Frontal cortex (tissue), 4 donors: Measurements from ENCODE around the gene UBE2E3. TPM values are rescaled to one million over a fixed set of nuclear protein-coding genes. Genes with fewer than 3 reads are reported as not detected.

Experiments
- DNase-seq, 2 donors: peaks; one replicate each; pipeline ENCODE4 v3.0.0; 2012; ENCODE audit warnings: low spot score in 2 of 2
- FAIRE-seq: peaks from 2 replicates; lab custom pipeline; 2012; peaks lifted over from hg19 to GRCh38; lab: Jason Lieb, UNC
- total RNA-seq: library from RNA; depleted of rRNA; stranded (reverse); fragments of >200 nt; gene quantifications from one replicate; pipeline ENCODE4 v1.2.3, GENCODE V29; 2014
- donor health status: control.
- donor health status: control.
- donor health status: control.

UBE2E3 gene
- total RNA-seq, 1 donor from 2014 or later = 150 TPM

DNA sequence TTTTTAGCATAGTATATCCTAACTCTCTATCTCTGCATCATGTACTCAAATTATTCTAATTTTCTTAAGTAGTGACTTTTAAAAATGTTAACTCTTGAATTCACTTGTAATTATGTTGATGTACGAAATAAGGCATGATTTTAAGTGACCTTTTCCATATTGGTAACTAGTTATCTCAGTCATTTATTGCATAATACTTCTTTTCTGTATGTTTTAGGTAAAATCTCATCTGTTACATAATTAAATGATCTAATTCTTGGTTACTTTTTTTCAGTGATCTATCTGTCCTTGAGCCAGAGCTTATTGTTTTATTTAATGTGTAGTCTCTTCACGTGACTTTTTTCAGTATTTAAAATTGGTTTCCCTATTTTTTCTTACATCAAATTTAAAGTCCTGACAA, 4.8 kb upstream of the UBE2E3 start:
- FAIRE-seq = no peak

DNA sequence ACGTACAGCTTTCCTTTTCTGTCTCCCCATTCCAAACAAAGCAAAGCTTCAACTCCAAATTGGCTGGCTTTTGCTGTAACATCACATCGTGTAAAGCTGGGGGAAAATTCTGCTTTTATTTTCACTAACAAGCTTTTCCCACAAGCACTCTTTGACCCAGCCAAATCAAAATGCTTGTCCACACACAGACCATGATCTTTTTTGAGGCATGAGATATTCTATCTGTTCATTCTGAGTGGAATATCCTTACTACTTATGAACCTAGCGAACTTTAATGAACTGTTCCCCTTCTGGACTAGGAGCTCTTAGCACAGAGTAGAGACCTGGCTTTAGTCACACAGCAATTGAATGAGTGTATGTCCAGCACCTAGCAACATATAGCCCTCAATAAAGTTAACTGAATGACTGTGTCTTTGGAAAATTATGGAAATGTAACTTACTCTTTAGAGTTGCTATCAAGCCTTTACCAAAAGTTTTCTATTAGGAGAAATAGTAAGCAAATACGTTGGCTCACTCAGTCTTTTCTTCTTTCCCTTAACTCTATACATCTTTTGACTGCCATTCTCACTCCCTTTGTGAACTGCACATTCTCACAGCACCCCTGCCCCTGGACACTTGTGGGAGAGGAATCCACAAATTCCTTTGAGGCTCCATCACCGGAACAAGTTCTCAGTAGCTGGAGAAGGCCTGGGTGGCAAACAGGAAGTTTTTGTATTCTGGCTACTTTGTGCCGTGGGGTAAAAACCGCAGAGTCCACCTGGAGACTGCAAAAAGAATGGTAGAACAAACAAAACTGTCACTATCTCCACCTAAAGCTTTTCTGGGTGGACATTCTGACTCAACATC, 1.3 kb upstream of the UBE2E3 start:
- DNase-seq (no peak), FAIRE-seq (no peak)

More for the DNA sequence above, 4.8 kb upstream of the UBE2E3 start:
- DNase-seq = no peak

DNA sequence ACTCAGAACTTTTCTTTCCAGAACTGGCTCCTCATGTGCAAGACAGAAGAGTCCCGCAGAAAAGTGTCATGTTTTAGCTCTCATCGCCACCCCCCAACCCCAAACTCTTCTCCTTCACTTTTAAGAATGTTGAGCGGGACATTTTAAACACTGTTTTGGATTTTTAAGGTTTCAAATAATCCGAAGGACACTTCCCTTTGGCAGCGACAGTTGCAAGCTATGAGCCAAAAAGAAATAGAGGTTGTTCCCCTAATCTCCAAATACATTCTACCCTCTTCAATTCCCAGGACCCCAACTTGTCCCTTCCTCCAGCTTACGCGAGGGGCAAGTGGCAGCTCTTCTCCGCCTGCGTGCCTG, 678 bp upstream of the UBE2E3 start:
- DNase-seq (no peak), FAIRE-seq (no peak)

DNA sequence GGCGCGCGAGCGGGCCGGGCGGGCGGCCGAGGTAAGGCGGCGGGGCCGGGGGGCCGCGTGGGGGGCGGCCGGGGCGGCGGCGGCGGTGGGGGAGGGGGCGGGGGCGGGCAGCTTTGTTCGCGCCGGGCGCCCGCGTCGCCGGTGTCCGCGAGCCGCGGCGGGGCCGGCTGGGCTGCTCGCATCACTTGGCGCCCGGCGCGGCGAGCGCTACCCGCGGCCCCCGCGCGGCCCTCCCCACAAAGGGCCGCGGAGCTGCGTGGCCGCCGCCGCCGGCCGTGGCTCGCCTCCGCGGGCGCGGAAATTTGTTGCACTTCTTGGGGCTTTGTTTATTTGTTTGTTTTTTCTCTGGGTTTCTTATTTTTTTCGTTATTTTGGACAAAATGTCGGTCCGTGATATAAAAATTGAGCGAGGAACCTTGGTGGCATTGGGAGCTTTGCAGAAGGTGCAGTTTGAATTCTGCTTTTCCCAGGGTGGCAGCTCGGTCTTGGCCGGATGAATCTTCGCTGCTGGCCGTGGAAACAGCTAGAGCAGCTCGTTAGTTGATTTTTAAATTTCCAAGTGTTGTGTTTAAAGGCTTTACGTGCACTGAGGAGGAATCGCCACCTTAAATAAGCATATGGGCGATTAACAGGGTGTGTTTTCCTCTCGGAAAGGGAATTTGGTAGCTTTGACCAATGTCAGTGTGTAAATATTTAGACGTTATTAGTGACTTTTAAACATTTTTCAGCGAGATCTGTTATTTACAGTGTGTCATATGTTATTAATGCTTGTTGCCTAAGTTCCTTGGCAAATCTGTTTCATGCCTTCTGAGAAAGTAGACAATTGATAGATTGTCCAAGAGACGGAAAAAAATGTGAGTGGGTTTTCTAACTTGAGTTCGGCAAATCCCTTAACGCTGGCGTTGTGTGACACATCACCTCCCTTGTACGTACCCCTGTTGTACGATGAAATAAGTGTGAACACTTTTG, 822 bp downstream of the UBE2E3 start:
- no peak for FAIRE-seq
- DNase-seq = peak; percentile 42 to 75

DNA sequence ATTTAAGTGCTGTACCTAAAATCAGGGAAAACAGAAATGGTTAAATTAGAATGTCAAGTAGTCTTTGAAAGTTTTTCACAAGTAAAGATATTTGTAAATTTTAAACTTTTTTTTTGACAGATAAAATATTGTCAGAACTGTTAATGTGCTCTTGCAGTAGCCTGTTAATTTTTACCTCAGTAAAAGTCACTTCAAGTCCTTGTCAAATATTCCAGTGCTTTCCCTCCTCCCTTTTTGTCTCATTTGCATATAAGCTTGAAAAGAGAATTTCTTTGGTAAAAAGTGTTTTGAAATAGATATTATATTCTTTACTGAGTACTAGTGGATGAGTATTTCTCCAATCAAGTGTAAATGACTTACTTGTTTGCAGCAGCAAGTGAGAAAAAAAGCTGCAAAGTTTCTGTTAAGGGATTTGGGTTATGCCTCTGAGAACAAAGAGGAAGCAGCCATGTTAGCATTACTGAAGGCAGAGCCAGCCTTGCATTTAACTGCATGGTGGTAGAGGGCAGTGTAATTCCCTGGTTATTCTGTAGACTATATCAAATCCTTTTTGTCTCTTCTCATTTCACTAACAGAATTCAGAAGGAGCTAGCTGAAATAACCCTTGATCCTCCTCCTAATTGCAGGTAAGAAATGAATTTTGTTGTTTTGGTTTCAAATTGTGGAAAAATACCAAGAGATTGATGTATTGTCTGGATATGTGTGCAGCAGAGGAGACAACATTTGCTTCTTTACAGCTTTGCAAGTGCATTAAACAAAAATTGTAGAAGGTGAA, 3.2 kb downstream of the UBE2E3 start:
- peak; percentile 34 for FAIRE-seq
- DNase-seq = peak; percentile 27 to 34

DNA sequence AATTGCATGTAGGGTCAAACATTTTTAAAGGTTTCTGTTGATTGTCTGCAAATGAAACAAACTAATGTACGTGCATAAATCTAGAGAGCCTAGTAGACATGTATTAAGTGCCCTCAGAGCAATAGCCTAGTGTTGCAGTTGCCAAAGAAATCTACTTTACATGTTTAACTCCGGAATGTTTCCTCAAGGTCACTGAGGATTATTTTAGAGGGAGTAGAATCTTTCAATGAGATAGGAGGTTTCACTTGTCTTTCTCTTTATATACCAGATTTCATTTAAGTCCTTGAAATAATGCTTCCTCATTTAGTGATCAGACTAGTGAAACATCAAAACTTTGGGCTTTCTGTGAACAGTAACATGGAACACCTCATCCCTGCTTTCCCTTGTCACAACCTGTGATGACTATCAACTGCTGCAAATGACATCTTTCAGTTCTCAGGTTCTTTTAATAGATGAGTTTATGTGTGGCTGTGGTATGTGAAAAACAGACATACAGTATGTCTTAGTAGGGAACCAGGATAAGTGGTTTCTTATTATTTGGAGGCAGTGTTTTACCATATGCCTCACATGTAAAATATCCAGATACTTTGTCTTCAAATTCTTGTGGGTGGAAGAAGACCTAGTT, 5.5 kb downstream of the UBE2E3 start:
- DNase-seq = no peak
- FAIRE-seq = no peak

DNA sequence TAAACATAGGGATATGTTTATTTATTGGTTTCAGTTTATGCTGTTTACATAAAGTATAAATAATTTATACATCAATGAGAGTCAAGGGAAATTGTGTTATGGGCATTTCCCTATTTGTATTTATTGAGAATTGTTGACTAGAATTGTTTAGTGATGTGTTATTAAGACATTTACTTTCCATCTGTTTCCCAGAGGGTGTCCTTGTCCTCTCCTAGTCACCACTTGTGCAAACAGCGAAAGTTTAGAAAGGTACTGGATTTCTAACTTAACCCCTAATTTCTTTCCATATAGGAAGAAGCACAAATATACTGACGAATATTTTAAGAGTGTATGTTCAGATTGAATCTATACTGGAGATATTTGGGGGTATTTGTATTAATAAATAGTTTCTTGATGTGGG, 6.7 kb downstream of the UBE2E3 start:
- no peak for FAIRE-seq
- no peak for DNase-seq

DNA sequence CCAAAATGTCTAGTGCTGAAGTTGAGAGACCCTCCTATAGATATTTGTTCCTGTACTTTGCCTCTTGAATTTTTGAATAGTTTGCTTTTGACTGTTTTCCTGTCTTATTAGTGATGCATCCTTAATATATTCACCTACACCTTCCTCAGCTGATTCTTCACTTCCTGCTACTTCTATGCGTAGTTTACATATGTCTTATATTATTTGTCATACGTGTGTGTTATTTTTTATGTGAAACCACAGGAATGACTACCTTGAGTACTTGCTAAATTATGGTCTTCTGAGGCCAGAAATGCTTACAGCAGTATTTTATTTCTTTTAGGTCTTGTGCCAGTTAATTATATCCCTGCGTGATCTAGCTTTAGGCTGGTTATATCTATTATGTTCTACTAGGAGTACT, 9.9 kb downstream of the UBE2E3 start:
- no peak for FAIRE-seq
- no peak for DNase-seq

DNA sequence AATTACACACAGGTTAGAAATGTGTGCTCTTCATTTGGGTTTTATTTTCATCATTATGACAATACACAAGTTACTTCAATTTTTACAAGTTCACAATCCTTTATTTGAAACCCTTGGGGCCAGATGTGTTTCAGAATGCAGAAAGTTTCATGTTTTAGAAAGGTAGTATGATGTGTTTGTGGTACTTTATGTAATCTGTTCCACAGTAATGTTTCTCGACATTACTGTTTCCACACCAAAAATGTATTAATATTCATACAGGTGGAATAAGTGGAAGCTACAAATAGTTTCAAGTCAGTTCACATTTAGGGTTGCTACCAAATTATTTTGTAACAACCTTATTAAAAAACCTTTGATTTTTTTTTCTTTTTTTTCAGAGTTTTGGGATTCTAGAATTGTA, 10.4 kb downstream of the UBE2E3 start:
- FAIRE-seq = no peak

DNA sequence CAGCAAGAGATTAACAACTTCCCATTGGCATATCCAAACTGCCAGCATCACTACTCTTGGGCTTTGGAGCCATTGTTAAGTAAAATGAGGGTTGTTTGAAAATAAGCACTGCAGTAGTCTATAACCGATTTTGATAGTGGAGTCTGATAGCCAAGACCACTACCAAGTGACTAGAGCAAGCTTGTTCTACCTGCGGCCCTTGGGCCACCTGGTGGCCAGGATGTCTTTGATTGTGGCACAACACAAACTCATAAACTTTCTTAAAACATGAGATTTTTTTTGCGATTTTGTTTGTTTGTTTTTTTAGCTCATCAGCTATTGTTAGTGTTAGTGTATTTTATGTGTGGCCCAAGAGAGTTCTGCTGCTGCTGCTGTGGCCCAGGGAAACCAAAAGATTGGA, 11.0 kb downstream of the UBE2E3 start:
- DNase-seq (no peak), FAIRE-seq (no peak)

More for the DNA sequence above, 10.4 kb downstream of the UBE2E3 start:
- DNase-seq = no peak

DNA sequence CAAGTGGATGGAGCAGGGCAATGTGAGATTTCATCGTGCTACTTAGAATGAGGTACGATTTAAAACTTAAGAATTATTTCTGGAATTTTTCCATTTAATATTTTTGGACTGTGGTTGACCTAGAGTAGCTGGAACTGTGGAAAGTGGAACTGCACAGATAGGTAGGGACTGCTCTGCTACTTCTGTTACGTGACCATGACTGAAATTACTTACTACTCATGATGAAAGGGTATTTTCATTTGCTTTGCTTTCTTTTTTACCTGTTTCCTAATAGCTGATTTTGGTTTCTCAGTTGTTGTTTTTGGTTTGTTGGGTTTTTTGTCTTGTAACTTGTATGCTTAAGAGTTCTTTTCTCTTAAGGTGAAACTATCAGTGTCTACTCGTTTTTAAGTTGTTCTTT, 11.4 kb downstream of the UBE2E3 start:
- DNase-seq = no peak
- FAIRE-seq = no peak

DNA sequence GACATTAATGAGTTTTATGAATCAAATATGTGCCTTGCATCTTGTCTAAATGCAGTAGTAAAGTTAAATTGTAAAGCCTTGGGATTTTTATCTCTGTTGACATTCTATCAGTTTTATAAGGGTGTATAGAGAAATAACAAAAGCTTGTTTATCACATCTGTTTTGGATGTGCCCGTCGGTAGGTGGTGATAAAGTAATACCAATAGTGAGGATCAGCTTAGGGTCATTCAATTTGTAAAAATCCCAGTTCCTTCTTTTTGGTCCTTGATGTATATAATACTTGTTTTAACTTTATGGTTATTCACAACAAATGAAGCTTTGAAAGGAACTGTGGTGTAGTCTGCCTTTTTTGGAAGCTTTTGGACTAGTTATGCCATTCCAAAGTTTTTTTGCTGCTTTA, 12.6 kb downstream of the UBE2E3 start:
- DNase-seq (no peak), FAIRE-seq (no peak)

DNA sequence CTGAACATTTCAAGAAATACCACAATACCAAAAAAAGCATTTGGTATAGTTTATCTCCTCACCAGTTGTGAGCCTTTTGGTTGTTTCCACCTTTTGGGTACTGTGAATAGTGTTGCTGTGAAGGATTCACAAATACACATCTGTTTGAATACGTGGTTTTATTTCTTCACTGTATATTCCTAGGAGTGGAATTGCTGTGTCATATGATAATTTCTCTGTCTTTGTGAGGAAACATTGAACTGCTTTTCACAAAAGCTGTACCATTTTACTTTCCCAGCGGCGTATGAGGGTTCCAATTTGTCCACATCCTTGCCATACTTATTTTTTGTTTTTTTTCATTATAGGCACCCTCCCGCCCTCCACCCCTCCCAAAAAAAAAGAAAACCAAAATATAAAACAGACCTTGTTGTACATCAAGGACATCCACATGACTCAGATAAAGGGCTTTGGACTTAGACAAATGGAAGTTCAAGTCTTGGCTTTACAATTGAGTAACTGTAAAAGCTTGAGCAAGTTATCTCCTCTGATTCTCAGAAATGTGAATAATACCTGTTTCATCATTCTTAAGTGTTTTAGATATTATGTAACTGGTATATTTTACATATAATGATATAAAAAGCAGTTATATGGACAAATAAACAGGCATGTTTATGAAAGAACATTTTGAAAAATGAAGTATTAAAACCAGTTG, 19.0 kb downstream of the UBE2E3 start:
- FAIRE-seq (no peak), DNase-seq (no peak)

DNA sequence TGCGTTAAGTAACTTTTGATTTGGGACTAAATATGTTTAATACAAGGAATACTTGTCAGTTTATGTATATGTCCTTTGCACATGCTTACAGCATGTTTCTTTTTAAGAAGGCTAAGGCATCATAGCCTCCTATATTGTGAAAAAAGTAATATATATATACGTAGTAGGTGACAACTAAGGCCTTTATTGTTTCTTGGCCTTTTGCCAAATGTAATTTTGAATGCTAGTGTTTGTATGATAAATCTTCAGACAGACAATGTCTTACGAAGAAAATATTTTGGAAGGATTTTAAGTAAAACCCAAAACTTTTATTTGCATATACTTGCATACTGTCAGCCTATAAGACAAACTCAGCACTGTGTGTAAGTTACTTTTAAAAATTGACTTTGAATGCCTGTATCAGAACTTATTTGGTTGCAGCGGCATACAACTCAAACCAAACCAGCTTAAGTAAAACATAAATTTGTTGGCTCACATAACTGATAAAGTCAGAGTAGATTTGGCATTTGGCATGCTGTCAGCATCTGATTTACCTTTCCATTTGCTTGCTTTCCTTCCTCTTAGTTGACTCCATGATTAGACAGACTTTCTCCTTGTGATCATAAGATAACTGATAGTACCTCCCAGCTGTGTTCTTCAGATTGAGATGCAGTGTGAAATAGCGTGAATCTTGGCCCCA, 24.4 kb downstream of the UBE2E3 start:
- no peak for FAIRE-seq
- DNase-seq = no peak

DNA sequence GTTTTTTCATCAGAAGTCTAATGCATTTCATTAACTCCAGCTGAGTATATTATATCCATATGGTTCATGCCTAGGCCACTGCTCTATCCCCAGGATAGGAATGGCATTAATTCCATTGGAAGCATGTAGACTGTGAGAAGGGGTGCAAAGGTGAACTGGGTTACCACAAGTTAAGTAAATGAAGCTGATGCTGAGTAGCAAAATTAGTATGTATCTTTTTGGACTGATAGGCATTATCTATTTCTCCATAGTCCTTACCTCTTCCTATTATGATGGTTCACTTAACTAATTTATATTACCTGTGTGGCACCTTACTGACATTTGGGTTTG, 24.9 kb downstream of the UBE2E3 start:
- no peak for FAIRE-seq
- DNase-seq = no peak

DNA sequence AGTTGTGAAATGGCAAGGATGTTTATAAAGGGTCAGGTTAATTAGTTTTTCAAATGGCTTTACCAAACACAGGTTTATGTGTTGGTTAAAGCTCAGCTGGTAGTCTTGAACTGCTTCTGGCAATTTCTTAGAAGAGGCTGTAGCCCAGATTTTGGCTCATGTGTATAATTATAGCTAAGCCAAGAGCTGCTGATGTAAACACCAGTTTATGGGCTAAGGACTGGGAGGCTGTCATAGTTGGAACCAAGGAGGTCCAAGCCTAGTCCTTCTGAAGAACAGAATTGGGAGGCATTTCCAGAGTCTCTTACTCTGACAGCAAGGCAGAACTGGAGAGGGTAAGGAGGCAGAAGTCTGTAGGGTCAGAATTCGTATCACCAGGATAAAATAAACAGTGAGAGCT, 25.4 kb downstream of the UBE2E3 start:
- DNase-seq = no peak
- FAIRE-seq = no peak

DNA sequence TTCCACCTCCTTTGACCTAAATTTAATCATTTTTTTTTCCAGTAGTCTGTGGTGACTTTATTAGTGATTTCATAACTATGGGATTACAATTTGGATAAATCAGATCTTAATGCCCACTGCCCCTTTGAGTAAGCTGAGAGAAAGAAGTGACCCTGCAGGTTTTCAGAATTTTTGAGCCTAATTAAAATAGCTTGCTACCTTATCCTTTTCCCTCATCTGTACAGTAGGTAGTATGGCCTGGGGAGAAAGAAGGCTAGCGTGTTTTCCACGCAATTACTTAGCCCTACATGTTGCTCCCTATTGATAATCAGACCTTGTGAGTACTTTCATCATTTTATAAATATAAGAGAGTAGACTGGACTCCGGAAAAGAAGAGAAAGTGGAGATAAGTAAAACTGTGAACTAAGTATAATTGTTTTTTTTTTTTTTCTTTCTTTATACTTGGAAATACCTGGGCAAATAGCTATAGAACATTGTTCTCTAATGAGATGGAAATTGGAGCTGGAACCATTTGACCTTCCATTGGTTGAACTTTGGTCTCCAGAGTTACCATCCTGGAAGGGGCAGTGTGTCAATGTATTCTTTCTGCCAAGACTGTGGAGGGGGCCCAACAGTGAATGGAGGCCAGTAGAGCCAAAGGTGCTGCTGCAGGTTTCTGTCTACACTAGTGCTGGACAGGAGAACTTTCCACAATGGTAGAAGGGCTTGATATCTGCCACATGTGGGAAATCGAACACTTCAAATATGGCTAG, 26.9 kb downstream of the UBE2E3 start:
- DNase-seq (no peak), FAIRE-seq (no peak)

DNA sequence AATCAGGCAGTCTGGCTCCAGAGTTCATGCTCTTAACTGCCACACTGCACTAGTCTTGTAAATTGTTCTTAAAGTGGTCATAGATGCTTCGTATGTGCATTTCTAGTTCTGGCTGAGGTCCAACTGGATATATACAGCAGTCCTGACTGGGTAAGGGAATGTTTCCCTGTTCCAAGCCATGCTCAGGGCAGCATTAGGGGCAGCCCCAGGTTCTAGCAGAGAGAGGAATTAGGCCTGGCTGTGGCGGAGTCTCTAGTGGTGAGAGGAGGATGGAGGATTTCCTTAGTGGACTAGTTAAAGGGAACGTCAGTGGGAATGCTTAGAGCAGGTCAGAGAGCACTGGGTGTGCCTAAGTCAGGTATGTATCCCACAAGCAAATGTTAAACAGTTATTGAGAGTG, 28.0 kb downstream of the UBE2E3 start:
- DNase-seq (no peak), FAIRE-seq (no peak)
